ENCODE results near the gene STIM2. TPM values are rescaled to one million over a fixed set of nuclear protein-coding genes. Genes with fewer than 3 reads are reported as not detected.
"Not testable (repeated sequence)": the region's sequence is repeated elsewhere in the genome, so short reads cannot be mapped to it uniquely, and the experiment has no call there.

The STIM2 gene
- total and polyA plus RNA-seq, 9 of the 15 experiments (the other 6 are each of a cell fraction or from before 2014, with no cell fraction given): 7.2 to 26.8 (median 15.4) TPM

- Histone ChIP-seq H3K27ac (ENCODE audit: extremely low read depth, low read depth, low read length) (no peak overlapping the region), H4K20me1 (replicated peaks; ENCODE audit: control insufficient read depth, insufficient read depth, low read length) (no peaks in the 10 kb centered on the region), H3K4me3 (no peak overlapping the region), H3K9ac (ENCODE audit: insufficient read depth in 1 of 2, low read depth in 2 of 2, low read length in 2 of 2) (no peak overlapping the region), H3K4me1 (replicated peaks in 1 of 2; ENCODE audit: control insufficient read depth in 2 of 2, insufficient read depth in 2 of 2, low read length in 2 of 2) (no peaks in the 10 kb centered on the region), H3K4me2 (ENCODE audit: insufficient read depth, low read length) (no peak overlapping the region), H3K9me1 (ENCODE audit: control insufficient read depth, insufficient read depth, low read length) (no peaks in the 10 kb centered on the region), H3K9me3 (replicated peaks; ENCODE audit: control insufficient read depth, insufficient read depth, low read depth, low read length) (no peaks in the 10 kb centered on the region; the same call in 1 of the 2 replicates), H2AFZ (ENCODE audit: low read depth, low read length) (no peak overlapping the region), H3K79me2 (ENCODE audit: control insufficient read depth, insufficient read depth, low read length) (no peaks in the 10 kb centered on the region), H3K27me3 (ENCODE audit: control insufficient read depth in 2 of 2, insufficient read depth in 2 of 2, low read length in 2 of 2) (no peaks in the 10 kb centered on the region), H3K36me3 (ENCODE audit: control insufficient read depth, insufficient read depth, low read length) (no peaks in the 10 kb centered on the region)
- intact Hi-C loops (cut with micrococcal nuclease) (no loop called here), in situ Hi-C loops (cut with MboI) (no loop called here)
- DNase-seq (ENCODE audit: extremely low read depth in 1 of 4, low spot score in 3 of 4) (no peak), FAIRE-seq (no peak), ATAC-seq (no peak)
- no TSS peak for BruUV-seq (replicated peaks)
- TF ChIP-seq ZBTB8A (IDR thresholded peaks at IDR 0.05; ENCODE audit: partially characterized antibody) (no peak), NCOA1 (IDR thresholded peaks at IDR 0.05; ENCODE audit: low read depth) (no peak), ZFPM2 (CRISPR knock-in tag; IDR thresholded peaks at IDR 0.05) (no peak), ZNF395 (CRISPR knock-in tag; IDR thresholded peaks at IDR 0.05) (no peak), POU5F1 (IDR thresholded peaks at IDR 0.05; ENCODE audit: borderline replicate concordance, low read depth, low read length, partially characterized antibody) (no peak), ATF1 (CRISPR knock-in tag; IDR thresholded peaks at IDR 0.05) (no peak), ATF1 (tag; IDR thresholded peaks at IDR 0.05) (no peak)
- TF ChIP-seq, protein P1, sequence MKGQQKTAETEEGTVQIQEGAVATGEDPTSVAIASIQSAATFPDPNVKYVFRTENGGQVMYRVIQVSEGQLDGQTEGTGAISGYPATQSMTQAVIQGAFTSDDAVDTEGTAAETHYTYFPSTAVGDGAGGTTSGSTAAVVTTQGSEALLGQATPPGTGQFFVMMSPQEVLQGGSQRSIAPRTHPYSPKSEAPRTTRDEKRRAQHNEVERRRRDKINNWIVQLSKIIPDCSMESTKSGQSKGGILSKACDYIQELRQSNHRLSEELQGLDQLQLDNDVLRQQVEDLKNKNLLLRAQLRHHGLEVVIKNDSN (CRISPR knock-in tag; IDR thresholded peaks at IDR 0.05): no peak
- CTCF ChIA-PET (ENCODE audit: low intra/inter-chr PET ratio): no interaction called here
- POLR2A ChIA-PET: no interaction called here
- WGBS (ENCODE audit: insufficient coverage, low coverage, missing lambda C conversion rate): 91% methylated on average over 2 of the region's 2 CpGs
These were observed 32.9 kb downstream of the STIM2 start for GRCh38 chr4:26893491-26893890.

DNA sequence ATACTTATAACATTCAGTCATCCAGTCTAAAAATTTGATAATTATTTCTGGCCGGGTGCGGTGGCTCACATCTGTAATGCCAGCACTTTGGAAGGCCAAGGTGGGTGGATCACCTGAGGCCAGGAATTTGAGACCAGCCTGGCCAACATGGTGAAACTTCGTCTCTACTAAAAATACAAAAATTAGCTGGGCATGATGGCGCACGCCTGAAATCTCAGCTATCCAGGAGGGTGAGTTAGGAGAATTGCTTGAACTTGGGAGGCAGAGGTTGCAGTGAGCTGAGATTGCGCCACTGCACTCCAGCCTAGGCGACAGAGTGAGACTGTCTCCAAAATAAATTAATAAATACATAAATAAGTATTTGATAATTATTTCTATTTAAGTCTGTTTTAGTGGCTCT is 34.2 kb downstream of the STIM2 start:
- H3K4me2 ChIP-seq (ENCODE audit: insufficient read depth, low read length); CTCF ChIA-PET (ENCODE audit: low intra/inter-chr PET ratio); ATAC-seq; intact Hi-C loops (cut with micrococcal nuclease); H4K20me1 ChIP-seq (replicated peaks; ENCODE audit: control insufficient read depth, insufficient read depth, low read length); H3K4me3 ChIP-seq; FAIRE-seq; in situ Hi-C loops (cut with MboI); H3K27me3 ChIP-seq (ENCODE audit: control insufficient read depth in 2 of 2, insufficient read depth in 2 of 2, low read length in 2 of 2); H3K9ac ChIP-seq (ENCODE audit: insufficient read depth in 1 of 2, low read depth in 2 of 2, low read length in 2 of 2); POLR2A ChIA-PET; H3K4me1 ChIP-seq (replicated peaks in 1 of 2; ENCODE audit: control insufficient read depth in 2 of 2, insufficient read depth in 2 of 2, low read length in 2 of 2); H3K79me2 ChIP-seq (ENCODE audit: control insufficient read depth, insufficient read depth, low read length); H2AFZ ChIP-seq (ENCODE audit: low read depth, low read length); DNase-seq (ENCODE audit: extremely low read depth in 1 of 4, low spot score in 3 of 4); BruUV-seq (replicated peaks); H3K27ac ChIP-seq (ENCODE audit: extremely low read depth, low read depth, low read length); H3K9me3 ChIP-seq (replicated peaks; ENCODE audit: control insufficient read depth, insufficient read depth, low read depth, low read length); H3K36me3 ChIP-seq (ENCODE audit: control insufficient read depth, insufficient read depth, low read length); H3K9me1 ChIP-seq (ENCODE audit: control insufficient read depth, insufficient read depth, low read length): not testable (repeated sequence)
- WGBS (ENCODE audit: insufficient coverage, low coverage, missing lambda C conversion rate): 87% methylated on average over 7 of the region's 7 CpGs

Measured in K562 (cell line).